Uterus (tissue), 4 donors: ENCODE results near the gene PPP2R2C. TPM values are rescaled to one million over a fixed set of nuclear protein-coding genes. Genes with fewer than 3 reads are reported as not detected.

Experiments
- DNase-seq, 2 donors: peaks; one replicate each; pipeline ENCODE4 v3.0.0-alpha.2; 2019 to 2020
- H3K27ac ChIP-seq, 2 donors: fragments of 200-600 bp; sonication (generic); 1 replicate in 1 of 2; 2 replicates in 1 of 2; pipeline ENCODE4 v1.5.1; 2016 to 2018
- H3K27me3 ChIP-seq, 2 donors: fragments of 200-600 bp; sonication (generic); one replicate each; pipeline ENCODE4 v1.5.1; 2018 to 2019; ENCODE audit warnings: control low read depth in 1 of 2
- H3K36me3 ChIP-seq, 2 donors: fragments of 200-600 bp; sonication (generic); one replicate each; pipeline ENCODE4 v1.5.1; 2019; ENCODE audit warnings: control low read depth in 1 of 2
- H3K4me1 ChIP-seq, 2 donors: fragments of 200-600 bp; sonication (generic); one replicate each; pipeline ENCODE4 v1.5.1; 2018 to 2019; ENCODE audit warnings: control low read depth in 1 of 2
- H3K4me3 ChIP-seq, 2 donors: fragments of 200-600 bp; sonication (generic); 1 replicate in 1 of 2; 2 replicates in 1 of 2; pipeline ENCODE4 v1.5.1; 2018 to 2019; ENCODE audit warnings: mild to moderate bottlenecking in 1 of 2
- H3K9me3 ChIP-seq, 2 donors: fragments of 200-600 bp; sonication (generic); one replicate each; pipeline ENCODE4 v1.5.1; 2019; ENCODE audit warnings: control low read depth in 1 of 2
- CTCF ChIP-seq, 4 experiments: fragments of 200-600 bp in 2 of 4; fragments of 450-650 bp in 2 of 4; sonication (generic) in 2 of 4; IDR thresholded peaks; one replicate each; pipeline ENCODE4 v1.5.1; 2016 to 2019; ENCODE audit warnings: antibody characterized with exemption in 4 of 4, mild to moderate bottlenecking in 2 of 4, moderate library complexity in 1 of 4
- POLR2A ChIP-seq, 2 donors: fragments of 450-650 bp; IDR thresholded peaks; one replicate each; pipeline ENCODE4 v1.6.1; 2016; ENCODE audit warnings: antibody characterized with exemption in 2 of 2, mild to moderate bottlenecking in 1 of 2, moderate library complexity in 1 of 2
- intact Hi-C: fragments of 100-400 bp; cut with DNase I; formaldehyde crosslinking; loops from one replicate; pipeline ENCODE4 v1.15.1; 2023; ENCODE audit warnings: low total_unique reads
- total RNA-seq, 4 donors: library from RNA; depleted of rRNA in 3 of 4; stranded (reverse); fragments of >200 nt in 3 of 4; gene quantifications; one replicate each; pipeline versions ENCODE4 v1.1.0 to v1.2.4, GENCODE V29; 2014 to 2023
- donor health status: DM: yes; HTN: yes; CAD: no.

The PPP2R2C gene
- total RNA-seq, 4 donors from 2014 or later: 2.9 to 49.1 (median 27.3) TPM

GRCh38 chr4:6430927-6431326, 41.5 kb downstream of the PPP2R2C start:
- Histone ChIP-seq H3K27me3 (no peaks in the 10 kb centered on the region), H3K4me3 (no peak overlapping the region), H3K4me1 (peaks cover 0 to 3% of the 10 kb centered on the region in 2 donors), H3K36me3 (no peaks in the 10 kb centered on the region), H3K27ac (no peak overlapping the region), H3K9me3 (no peaks in the 10 kb centered on the region)
- DNase-seq: no peak
- intact Hi-C loops: no loop called here
- TF ChIP-seq CTCF (IDR thresholded peaks at IDR 0.05): no peak
- TF ChIP-seq POLR2A (IDR thresholded peaks at IDR 0.05): no peak

GRCh38 chr4:6427439-6428090, 44.8 kb downstream of the PPP2R2C start:
- H3K4me1 ChIP-seq: no peaks in the 10 kb centered on the region
- no peak for DNase-seq
- H3K27ac ChIP-seq: no peak overlapping the region
- H3K27me3 ChIP-seq: no peaks in the 10 kb centered on the region
- no peaks in the 10 kb centered on the region for H3K9me3 ChIP-seq
- intact Hi-C loops: no loop called here
- H3K36me3 ChIP-seq: no peaks in the 10 kb centered on the region
- no peak overlapping the region for H3K4me3 ChIP-seq
- TF ChIP-seq POLR2A (IDR thresholded peaks at IDR 0.05) (no peak), CTCF (IDR thresholded peaks at IDR 0.05) (no peak)

- no peaks in the 10 kb centered on the region for H3K9me3 ChIP-seq
- no peaks in the 10 kb centered on the region for H3K27me3 ChIP-seq
These were observed 45.6 kb downstream of the PPP2R2C start for GRCh38 chr4:6426571-6427438.

GRCh38 chr4:6425911-6426310, 46.5 kb downstream of the PPP2R2C start:
- H3K4me1 ChIP-seq: no peaks in the 10 kb centered on the region
- H3K9me3 ChIP-seq: no peaks in the 10 kb centered on the region
- TF ChIP-seq CTCF (IDR thresholded peaks at IDR 0.05) (no peak), POLR2A (IDR thresholded peaks at IDR 0.05) (no peak)
- H3K27me3 ChIP-seq: no peaks in the 10 kb centered on the region
- no peaks in the 10 kb centered on the region for H3K36me3 ChIP-seq
- intact Hi-C loops: no loop called here
- DNase-seq: no peak
- no peak overlapping the region for H3K4me3 ChIP-seq
- no peak overlapping the region for H3K27ac ChIP-seq

More at GRCh38 chr4:6426571-6427438, 45.6 kb downstream of the PPP2R2C start:
- Histone ChIP-seq H3K4me3 (no peak overlapping the region), H3K4me1 (no peaks in the 10 kb centered on the region), H3K27ac (no peak overlapping the region), H3K36me3 (no peaks in the 10 kb centered on the region)
- TF ChIP-seq POLR2A (IDR thresholded peaks at IDR 0.05) (no peak), CTCF (IDR thresholded peaks at IDR 0.05) (no peak)
- DNase-seq: no peak
- intact Hi-C loops: no loop called here

GRCh38 chr4:6425336-6425735, 47.1 kb downstream of the PPP2R2C start:
- Histone ChIP-seq H3K9me3 (no peaks in the 10 kb centered on the region), H3K4me3 (no peak overlapping the region), H3K27ac (no peak overlapping the region), H3K27me3 (no peaks in the 10 kb centered on the region), H3K4me1 (no peaks in the 10 kb centered on the region), H3K36me3 (no peaks in the 10 kb centered on the region)
- no peak for TF ChIP-seq CTCF (IDR thresholded peaks at IDR 0.05)
- TF ChIP-seq POLR2A (IDR thresholded peaks at IDR 0.05): no peak
- no peak for DNase-seq
- intact Hi-C loops: no loop called here
